ENCODE measurements around the gene PRSS36.

The PRSS36 gene

GRCh38 chr16:31120129-31120528 lies 29.7 kb downstream of the PRSS36 start:
- no peak overlapping the region for H3K4me3 ChIP-seq (replicated peaks; ENCODE audit: insufficient read depth, low read length)
- no peak for DNase-seq (ENCODE audit: low read depth in 1 of 2, low spot score in 1 of 2)
- no peaks in the 10 kb centered on the region for H3K27me3 ChIP-seq (ENCODE audit: insufficient read depth, poor library complexity, severe bottlenecking)
- TF ChIP-seq GABPA (IDR thresholded peaks at IDR 0.05; ENCODE audit: low read depth), result no peak
- TF ChIP-seq CTCF (IDR thresholded peaks at IDR 0.05; ENCODE audit: insufficient read depth, low read length), result no peak
- no peak overlapping the region for H3K27ac ChIP-seq (replicated peaks)

GRCh38 chr16:31118223-31119155 lies 31.4 kb downstream of the PRSS36 start:
- H3K4me3 ChIP-seq (replicated peaks; ENCODE audit: insufficient read depth, low read length), result peak overlapping the region; percentile 54
- peak overlapping the region; percentile 82 for H3K27ac ChIP-seq (replicated peaks)
- peak; percentile 46 to 87 for DNase-seq (ENCODE audit: low read depth in 1 of 2, low spot score in 1 of 2)
- TF ChIP-seq GABPA (IDR thresholded peaks at IDR 0.05; ENCODE audit: low read depth) (no peak), SPI1 (IDR thresholded peaks at IDR 0.05; ENCODE audit: borderline replicate concordance, low read depth) (no peak), REST (IDR thresholded peaks at IDR 0.05; ENCODE audit: insufficient replicate concordance, low read depth) (no peak), POLR2AphosphoS5 (IDR thresholded peaks at IDR 0.05; ENCODE audit: low read depth) (no peak), CTCF (IDR thresholded peaks at IDR 0.05; ENCODE audit: insufficient read depth, low read length) (no peak)
- H3K27me3 ChIP-seq (ENCODE audit: insufficient read depth, poor library complexity, severe bottlenecking), result no peaks in the 10 kb centered on the region

GRCh38 chr16:31117384-31118222 lies 32.3 kb downstream of the PRSS36 start, which contains the start of gene KAT8:
KAT8 (plus strand) TSS chr16:31117664; CDS start chr16:31117682, 18 bp downstream.
- Histone ChIP-seq H3K4me3 (replicated peaks; ENCODE audit: insufficient read depth, low read length) (peak within 1 kb of the TSS; percentile 54), H3K27me3 (ENCODE audit: insufficient read depth, poor library complexity, severe bottlenecking) (no peaks in the 10 kb centered on the region), H3K27ac (replicated peaks) (peak within 1 kb of the TSS; percentile 82)
- peak; percentile 95 to 99 for DNase-seq (ENCODE audit: low read depth in 1 of 2, low spot score in 1 of 2)
- TF ChIP-seq GABPA (IDR thresholded peaks at IDR 0.05; ENCODE audit: low read depth) (peak; percentile 96), SPI1 (IDR thresholded peaks at IDR 0.05; ENCODE audit: borderline replicate concordance, low read depth) (peak; percentile 61; the same call in 1 of the 2 replicates), CTCF (IDR thresholded peaks at IDR 0.05; ENCODE audit: insufficient read depth, low read length) (no peak), REST (IDR thresholded peaks at IDR 0.05; ENCODE audit: insufficient replicate concordance, low read depth) (peak; percentile 49), POLR2AphosphoS5 (IDR thresholded peaks at IDR 0.05; ENCODE audit: low read depth) (peak; percentile 84; the same call in 1 of the 2 replicates)

All from HL-60 (cell line).